COR-L47 (cell line): Measurements from ENCODE around the gene UNC5CL.
"Not testable (repeated sequence)": the region's sequence is repeated elsewhere in the genome, so short reads cannot be mapped to it uniquely, and the experiment has no call there.

Experiments used
- DNase-seq: peaks from one replicate; lab custom pipeline; 2025; lab: John Stamatoyannopoulos, UW

The UNC5CL gene

DNA sequence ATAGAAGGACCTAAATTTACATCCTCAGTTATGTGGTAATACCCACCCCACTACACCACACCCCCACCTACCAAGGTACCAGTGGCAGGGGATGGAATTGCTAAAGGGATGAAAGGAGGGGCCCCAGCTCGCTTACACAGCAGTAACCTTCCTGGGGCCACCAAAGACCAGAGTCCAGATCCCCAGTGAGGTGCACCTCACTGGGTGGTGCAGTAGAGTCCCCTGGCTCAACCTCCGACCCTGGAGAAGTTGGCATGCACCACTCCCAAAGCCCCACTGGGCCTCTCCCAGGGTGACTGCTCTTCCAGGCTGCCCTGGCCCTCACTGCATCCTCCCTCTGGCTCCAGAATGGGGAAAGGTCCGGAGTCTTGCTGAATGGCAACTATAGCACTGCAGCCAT lies 816 bp downstream of the UNC5CL start:
- DNase-seq: no peak

DNA sequence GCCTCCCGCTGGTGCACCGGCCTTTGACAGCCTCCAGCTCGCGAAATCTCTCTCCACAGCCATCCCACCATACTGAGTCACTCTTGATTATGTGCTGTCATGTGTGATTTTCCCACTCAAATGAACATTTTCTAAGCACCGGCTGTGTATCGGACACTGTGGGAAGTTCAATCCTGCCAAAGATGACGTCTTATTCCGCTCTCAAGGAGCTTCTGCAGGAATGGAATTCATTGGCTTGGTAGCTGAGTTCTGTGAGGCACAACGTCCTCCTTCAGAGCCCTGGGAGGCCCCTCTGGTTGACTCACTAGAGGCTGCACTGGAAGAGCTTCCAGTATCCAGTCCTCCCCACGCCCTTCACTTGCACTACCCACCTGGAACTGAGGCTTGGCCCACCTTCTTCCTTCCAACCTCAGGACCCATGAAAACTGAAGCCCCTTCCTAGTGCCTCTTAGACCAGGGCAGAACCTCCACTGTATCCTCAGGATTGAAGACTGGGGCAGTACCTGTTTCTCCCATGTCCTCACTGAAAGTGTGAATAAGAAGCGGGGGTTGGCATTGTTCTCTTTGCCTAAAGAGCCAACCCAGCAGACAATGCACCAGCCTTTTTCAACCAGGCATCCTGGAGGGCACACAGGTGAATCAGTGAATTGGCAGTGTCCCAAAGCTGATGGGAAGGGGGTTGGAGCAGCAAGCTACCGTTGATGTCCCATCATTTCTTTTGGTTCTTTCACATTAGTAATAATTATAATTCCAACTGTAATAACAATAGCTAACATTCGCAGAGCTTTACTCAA lies 1.7 kb downstream of the UNC5CL start:
- DNase-seq: no peak

GRCh38 chr6:41036601-41037000 lies 2.4 kb downstream of the UNC5CL start:
- DNase-seq: no peak

- no peak for DNase-seq
These were observed 2.8 kb downstream of the UNC5CL start for GRCh38 chr6:41036186-41036585.

GRCh38 chr6:41033776-41034175 lies 5.2 kb downstream of the UNC5CL start:
- DNase-seq: no peak

DNA sequence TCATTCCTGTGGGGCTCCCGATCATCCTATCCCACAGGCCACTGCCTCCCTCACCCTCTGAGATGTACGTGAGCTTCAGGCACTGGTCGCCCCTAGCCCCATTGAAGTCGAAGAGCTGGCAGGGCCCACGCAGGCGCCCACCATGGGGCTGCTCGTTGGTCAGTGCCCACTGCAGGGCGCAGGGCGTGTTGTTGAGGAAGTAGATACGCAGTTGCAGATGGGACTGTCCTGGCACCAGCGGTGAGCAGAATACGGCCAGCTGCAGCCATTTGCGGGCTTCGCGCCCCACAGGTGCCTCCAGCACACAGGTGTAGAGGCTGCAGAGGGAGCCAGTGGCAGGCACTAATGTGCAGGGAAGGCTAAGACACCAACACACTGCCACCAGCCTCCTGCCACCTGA lies 6.2 kb downstream of the UNC5CL start:
- no peak for DNase-seq

- DNase-seq: no peak
These were observed 10.2 kb downstream of the UNC5CL start for GRCh38 chr6:41028561-41029412.

DNA sequence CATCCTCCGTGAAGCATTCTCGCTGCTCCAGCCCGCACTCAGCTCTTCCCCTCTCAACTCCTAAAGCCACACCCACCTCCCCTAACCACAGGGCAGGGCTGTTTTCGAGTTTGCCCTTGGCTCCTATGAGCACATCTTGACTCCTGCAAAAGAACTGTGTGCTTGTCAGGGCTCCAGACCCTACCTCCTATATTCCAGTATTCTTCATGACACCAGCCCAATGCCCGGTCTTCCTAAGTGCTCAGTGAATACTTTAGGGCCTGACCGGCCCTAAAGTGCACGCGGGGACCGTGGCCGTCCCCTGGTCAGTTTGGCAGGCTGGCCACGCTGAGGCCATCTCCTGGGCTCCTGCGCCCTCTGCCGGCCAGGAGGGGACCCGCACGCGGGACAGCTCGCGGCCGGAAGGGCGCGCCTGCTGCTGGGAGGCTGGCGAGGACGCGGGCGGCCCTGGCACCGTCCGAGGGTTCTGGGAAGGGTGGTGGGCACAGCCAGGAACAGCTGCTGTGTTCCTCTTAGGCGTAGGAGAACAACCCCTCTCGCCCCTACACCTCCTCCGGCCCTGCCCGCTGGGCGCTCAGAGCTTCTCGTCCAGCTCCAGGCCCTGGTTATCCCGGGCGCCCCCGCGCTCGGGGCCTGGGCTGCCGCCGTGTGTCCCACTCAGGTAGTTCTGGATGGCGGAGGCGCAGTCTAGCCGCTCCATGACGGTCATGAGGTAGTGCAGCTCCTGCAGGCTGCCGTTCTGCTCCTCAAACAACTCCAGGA lies 11.0 kb downstream of the UNC5CL start:
- DNase-seq: no peak

- DNase-seq: no peak
These were observed 11.8 kb downstream of the UNC5CL start for GRCh38 chr6:41027241-41027640.

DNA sequence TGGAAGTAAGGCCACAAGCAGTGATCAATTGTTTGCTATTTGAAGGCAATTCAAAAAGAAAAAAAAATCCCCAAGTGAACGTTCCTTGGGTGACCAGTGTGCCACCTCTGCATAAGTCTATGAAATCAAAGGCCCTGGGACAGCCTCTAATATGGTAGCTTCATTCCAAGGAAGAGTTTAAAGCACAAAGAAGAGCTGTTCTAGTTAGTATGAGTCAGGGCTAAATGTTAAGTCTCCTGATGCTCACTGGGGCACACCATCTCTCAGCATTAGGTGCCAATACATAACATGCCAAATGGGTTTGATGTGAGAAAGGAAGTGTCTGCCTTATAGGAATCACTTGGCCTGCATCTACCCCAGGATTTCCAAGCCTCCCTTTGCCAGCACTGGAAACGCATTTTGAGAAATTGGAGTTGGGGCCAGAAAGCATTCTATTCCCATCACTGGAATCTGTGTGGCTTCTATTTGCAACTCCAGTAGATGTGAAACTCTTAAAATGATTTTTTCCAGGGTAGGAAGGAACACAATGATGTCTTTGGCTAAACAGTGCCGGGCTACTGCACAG lies 13.0 kb downstream of the UNC5CL start:
- no peak for DNase-seq

DNA sequence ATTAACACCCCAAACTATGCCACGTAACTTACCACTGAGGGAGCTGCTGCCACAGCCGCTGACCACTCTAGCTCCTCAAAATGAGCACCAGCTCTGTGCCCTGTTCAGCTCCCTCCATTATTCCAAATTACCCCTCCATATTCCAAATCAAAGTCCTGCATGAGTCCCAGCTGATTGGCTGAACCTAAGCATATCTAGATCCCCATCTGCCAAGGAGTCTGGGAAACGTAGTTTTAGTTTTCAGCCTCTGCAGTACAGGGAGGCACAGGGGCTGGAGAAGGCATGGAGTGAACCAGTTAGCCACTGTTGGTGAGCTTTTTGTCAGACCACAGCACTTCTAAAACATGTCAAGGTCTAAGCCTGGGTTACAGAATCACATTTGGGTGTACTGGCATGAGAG lies 15.9 kb downstream of the UNC5CL start:
- DNase-seq: no peak

DNA sequence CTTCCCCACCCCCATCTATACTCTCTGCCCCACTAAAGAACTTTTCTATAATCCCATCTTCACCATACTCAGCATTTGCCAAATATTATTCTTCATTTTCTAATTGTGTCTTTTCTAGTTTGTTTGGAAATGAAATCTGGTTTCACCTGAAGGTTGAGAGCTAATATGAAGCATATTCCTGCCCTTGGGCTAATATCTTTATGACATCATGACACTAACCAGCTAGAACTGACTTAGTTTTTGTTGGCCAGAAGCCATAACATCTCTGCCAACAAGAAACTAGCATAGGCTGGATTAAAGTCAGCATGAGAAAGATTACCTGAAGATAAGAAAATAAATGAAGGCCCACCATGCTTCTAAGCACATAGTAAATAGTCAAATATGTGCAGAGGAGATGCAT lies 16.7 kb downstream of the UNC5CL start:
- no peak for DNase-seq

- peak; percentile 26 for DNase-seq
These were observed 17.2 kb downstream of the UNC5CL start for GRCh38 chr6:41021832-41022231.

DNA sequence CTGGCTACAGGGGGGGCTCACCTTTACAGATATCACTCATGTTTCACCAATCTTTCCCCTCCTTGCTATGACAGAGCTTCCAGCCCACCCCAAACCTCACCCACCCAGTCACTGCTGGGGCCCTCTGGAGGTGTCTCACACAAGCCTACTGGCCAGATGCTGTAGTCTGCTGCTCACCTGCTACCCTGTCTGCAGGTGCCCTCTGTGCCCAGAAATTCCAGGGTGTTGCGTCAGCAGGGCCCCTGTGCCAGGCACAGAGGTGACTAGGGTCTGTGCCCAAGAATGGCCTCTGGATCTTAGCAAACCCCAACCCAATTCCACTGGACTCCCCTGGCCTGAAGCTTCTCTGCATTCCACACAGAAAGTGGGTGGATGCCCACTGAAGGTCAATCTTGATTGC lies 21.4 kb downstream of the UNC5CL start:
- no peak for DNase-seq

- DNase-seq: not testable (repeated sequence)
These were observed 23.2 kb downstream of the UNC5CL start for GRCh38 chr6:41015860-41016259.

- DNase-seq: no peak
These were observed 24.2 kb downstream of the UNC5CL start for GRCh38 chr6:41014780-41015179.

GRCh38 chr6:41013466-41014153 lies 25.4 kb downstream of the UNC5CL start:
- no peak for DNase-seq

DNA sequence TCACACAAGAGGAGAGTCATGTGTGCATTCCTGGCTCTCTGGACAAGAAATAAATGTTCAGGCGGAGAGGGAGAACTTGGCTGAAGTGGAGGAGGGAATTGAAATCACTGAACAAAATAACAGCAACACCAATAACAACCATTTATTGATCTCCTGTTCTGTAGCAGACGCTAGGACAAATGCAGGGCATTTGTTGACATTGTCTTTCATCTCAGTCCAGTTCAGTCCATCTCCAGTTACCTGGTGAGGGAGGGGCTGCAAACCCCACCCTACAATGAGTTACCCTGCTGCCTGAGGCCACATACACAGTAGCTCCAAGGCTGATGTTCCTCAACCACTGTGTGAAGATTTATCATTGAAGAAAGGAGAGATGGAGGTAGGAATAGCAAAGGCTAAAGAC lies 27.3 kb downstream of the UNC5CL start:
- DNase-seq: no peak

DNA sequence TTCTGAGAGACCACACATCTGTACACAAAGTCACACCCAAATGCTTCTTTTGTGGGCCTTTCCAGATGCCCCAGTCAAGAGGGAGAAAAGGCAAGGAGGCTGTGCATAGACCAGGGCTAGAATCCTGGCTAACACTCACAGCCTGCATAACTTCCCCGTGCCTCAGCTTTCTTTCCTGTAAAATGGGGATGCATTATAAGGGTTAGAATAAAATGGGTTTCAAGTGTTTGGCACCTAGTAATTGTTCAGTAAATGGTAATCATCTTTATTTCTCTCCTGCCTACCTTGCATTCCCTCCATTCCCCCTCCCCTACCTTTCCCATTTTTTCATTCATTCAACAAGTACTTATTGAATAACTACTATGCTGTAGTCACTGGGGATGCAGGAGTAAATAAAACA lies 29.4 kb downstream of the UNC5CL start:
- no peak for DNase-seq

- DNase-seq: no peak
These were observed 31.0 kb downstream of the UNC5CL start for GRCh38 chr6:41008011-41008410.

DNA sequence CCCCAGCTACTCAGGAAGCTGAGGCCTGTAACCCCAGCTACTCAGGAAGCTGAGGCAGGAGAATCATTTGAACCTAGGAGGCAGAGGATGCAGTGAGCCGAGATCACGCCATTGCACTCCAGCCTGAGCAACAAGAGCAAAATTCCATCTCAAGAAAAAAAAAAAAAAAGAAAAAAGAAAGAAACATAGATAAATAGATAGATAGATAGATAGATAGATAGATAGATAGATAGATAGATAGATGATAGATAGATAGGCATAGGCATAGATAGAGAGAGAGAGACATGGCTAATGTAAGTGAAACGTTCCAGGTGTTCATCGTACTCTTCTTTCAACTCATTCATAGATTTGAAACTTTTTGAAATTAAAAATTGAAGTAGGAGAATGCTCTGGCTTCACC lies 32.0 kb downstream of the UNC5CL start:
- DNase-seq: not testable (repeated sequence)

- peak; percentile 30 for DNase-seq
These were observed 32.8 kb downstream of the UNC5CL start for GRCh38 chr6:41006217-41006616.
